H9 (cell line): Measurements from ENCODE around the gene CFAP97D2. TPM values are rescaled to one million over a fixed set of nuclear protein-coding genes. Genes with fewer than 3 reads are reported as not detected.

Source experiments
- DNase-seq: peaks from one replicate; pipeline ENCODE4 v3.0.0-alpha.2; 2017
- H2AFZ ChIP-seq: one replicate; pipeline ENCODE4 v1.6.1; 2013; ENCODE audit warnings: mild to moderate bottlenecking, low read length, control low read depth, moderate library complexity
- H2AK5ac ChIP-seq: 2 replicates; pipeline ENCODE4 v1.6.1; 2013; ENCODE audit warnings: low read length, control low read depth, mixed read lengths; ENCODE audit not compliant: insufficient read length
- H2BK120ac ChIP-seq: one replicate; pipeline ENCODE4 v1.6.1; 2013; ENCODE audit warnings: low read depth, mild to moderate bottlenecking, low read length, control low read depth, inconsistent platforms; ENCODE audit not compliant: poor library complexity, severe bottlenecking
- H2BK12ac ChIP-seq: 2 replicates; pipeline ENCODE4 v1.6.1; 2013; ENCODE audit warnings: low read length, control low read depth, mixed read lengths, low read depth; ENCODE audit not compliant: insufficient read length
- H2BK15ac ChIP-seq: 2 replicates; pipeline ENCODE4 v1.6.1; 2013; ENCODE audit warnings: low read depth, low read length, control low read depth
- H2BK20ac ChIP-seq: one replicate; pipeline ENCODE4 v1.6.1; 2013; ENCODE audit warnings: low read depth, mild to moderate bottlenecking, low read length, control low read depth, inconsistent platforms; ENCODE audit not compliant: poor library complexity, severe bottlenecking
- H2BK5ac ChIP-seq: 2 replicates; pipeline ENCODE4 v1.6.1; 2013; ENCODE audit warnings: low read length, control low read depth, mixed read lengths; ENCODE audit not compliant: insufficient read length
- H3K14ac ChIP-seq: 2 replicates; pipeline ENCODE4 v1.6.1; 2013; ENCODE audit warnings: low read length, control low read depth; ENCODE audit not compliant: insufficient read depth
- H3K18ac ChIP-seq: 2 replicates; pipeline ENCODE4 v1.6.1; 2013; ENCODE audit warnings: low read depth, mild to moderate bottlenecking, mixed read lengths, low read length, control low read depth; ENCODE audit not compliant: insufficient read length
- H3K23ac ChIP-seq: 2 replicates; pipeline ENCODE4 v1.6.1; 2013; ENCODE audit warnings: low read length, control low read depth, mixed read lengths, low read depth; ENCODE audit not compliant: insufficient read length
- H3K23me2 ChIP-seq: 2 replicates; pipeline ENCODE4 v1.6.1; 2013; ENCODE audit warnings: low read depth, mild to moderate bottlenecking, mixed read lengths, low read length, control low read depth; ENCODE audit not compliant: insufficient read length, poor library complexity, severe bottlenecking
- H3K27ac ChIP-seq: 2 replicates; pipeline ENCODE4 v1.5.1; 2013; ENCODE audit warnings: low read length, control low read depth, mixed read lengths, low read depth; ENCODE audit not compliant: insufficient read length
- H3K27me3 ChIP-seq: 2 replicates; pipeline ENCODE4 v1.6.1; 2013; ENCODE audit warnings: low read length, control low read depth, inconsistent platforms; ENCODE audit not compliant: insufficient read depth
- H3K4ac ChIP-seq: 2 replicates; pipeline ENCODE4 v1.6.1; 2013; ENCODE audit warnings: low read depth, mild to moderate bottlenecking, control low read depth, inconsistent platforms, low read length, moderate library complexity
- H3K4me1 ChIP-seq: 2 replicates; pipeline ENCODE4 v1.6.1; 2013; ENCODE audit warnings: low read length, control low read depth, inconsistent platforms; ENCODE audit not compliant: insufficient read depth
- H3K4me2 ChIP-seq: 2 replicates; pipeline ENCODE4 v1.6.1; 2013; ENCODE audit warnings: low read length, control low read depth, mixed read lengths; ENCODE audit not compliant: insufficient read length, insufficient read depth
- H3K56ac ChIP-seq: 2 replicates; pipeline ENCODE4 v1.6.1; 2013; ENCODE audit warnings: low read depth, mild to moderate bottlenecking, mixed read lengths, low read length, control low read depth; ENCODE audit not compliant: insufficient read length
- H3K79me1 ChIP-seq: 2 replicates; pipeline ENCODE4 v1.6.1; 2013; ENCODE audit warnings: low read depth, mild to moderate bottlenecking, moderate library complexity, low read length, control low read depth, inconsistent platforms; ENCODE audit not compliant: insufficient read depth, poor library complexity, severe bottlenecking
- H3K79me2 ChIP-seq: 2 replicates; pipeline ENCODE4 v1.6.1; 2013; ENCODE audit warnings: low read length, control low read depth, inconsistent platforms; ENCODE audit not compliant: insufficient read depth
- H3K9ac ChIP-seq: 2 replicates; pipeline ENCODE4 v1.6.1; 2013; ENCODE audit warnings: low read length, control low read depth, mixed read lengths; ENCODE audit not compliant: insufficient read length; ENCODE audit errors: extremely low read depth
- H3K9me3 ChIP-seq: one replicate; pipeline ENCODE4 v1.6.1; 2013; ENCODE audit warnings: low read depth, low read length, inconsistent platforms; ENCODE audit not compliant: control insufficient read depth
- H3T11ph ChIP-seq: one replicate; pipeline ENCODE4 v1.6.1; 2013; ENCODE audit warnings: mild to moderate bottlenecking, low read length, control low read depth, inconsistent platforms
- H4K20me1 ChIP-seq: one replicate; pipeline ENCODE4 v1.6.1; 2013; ENCODE audit not compliant: control insufficient read depth, insufficient read length, insufficient read depth
- H4K5ac ChIP-seq: 2 replicates; pipeline ENCODE4 v1.6.1; 2013; ENCODE audit warnings: low read depth, mild to moderate bottlenecking, mixed read lengths, low read length, control low read depth; ENCODE audit not compliant: insufficient read length
- H4K8ac ChIP-seq: replicated peaks from 2 replicates; pipeline ENCODE4 v1.6.1; 2013; ENCODE audit warnings: low read length, control low read depth, mixed read lengths, low read depth; ENCODE audit not compliant: insufficient read length
- H4K91ac ChIP-seq: 2 replicates; pipeline ENCODE4 v1.6.1; 2013; ENCODE audit warnings: low read depth, mild to moderate bottlenecking, moderate library complexity, mixed read lengths, low read length, control low read depth; ENCODE audit not compliant: insufficient read length
- H3K27ac Mint-ChIP-seq, 3 experiments: 2 replicates in 2 of 3; 3 replicates in 1 of 3; pipeline ENCODE4 v1.8.0; 2020 to 2021; ENCODE audit warnings: mixed read lengths in 3 of 3, mild to moderate bottlenecking in 1 of 3, moderate library complexity in 1 of 3
- H3K27me3 Mint-ChIP-seq: 2 replicates; pipeline ENCODE4 v1.8.0; 2021; ENCODE audit warnings: low read depth, mild to moderate bottlenecking, moderate library complexity, mixed read lengths
- H3K36me3 Mint-ChIP-seq, 3 experiments: 2 replicates in 2 of 3; 3 replicates in 1 of 3; pipeline ENCODE4 v1.8.0; 2020 to 2021; ENCODE audit warnings: low read depth in 3 of 3, mixed read lengths in 3 of 3; ENCODE audit not compliant: insufficient read depth in 1 of 3
- H3K4me1 Mint-ChIP-seq, 2 experiments: 2 replicates each; pipeline ENCODE4 v1.8.0; 2020; ENCODE audit warnings: mixed read lengths in 2 of 2
- H3K4me3 Mint-ChIP-seq, 2 experiments: 2 replicates in 1 of 2; 3 replicates in 1 of 2; pipeline ENCODE4 v1.8.0; 2020 to 2021; ENCODE audit warnings: mild to moderate bottlenecking in 2 of 2, mixed read lengths in 2 of 2, moderate library complexity in 1 of 2
- H3K9me3 Mint-ChIP-seq, 2 experiments: 2 replicates in 1 of 2; 3 replicates in 1 of 2; pipeline ENCODE4 v1.8.0; 2020; ENCODE audit warnings: mild to moderate bottlenecking in 2 of 2, mixed read lengths in 2 of 2, moderate library complexity in 1 of 2
- WGBS: extraction: QIAGEN DNeasy Blood & Tissue Kit; methylation state at CpG from one replicate; pipeline ENCODE4 v1.1.7; 2013; ENCODE audit warnings: missing lambda C conversion rate, low lambda C conversion rate, mixed read lengths; ENCODE audit not compliant: insufficient read length; ENCODE audit errors: extremely low coverage; 5-methylcytosine and 5-hydroxymethylcytosine counted together
- total RNA-seq: library from RNA; stranded (reverse); gene quantifications from 2 replicates; pipeline ENCODE4 v1.2.1, GENCODE V29; 2021
- TF ChIP-seq, protein P1 (sequence below): fragments of 200-600 bp; sonication (generic); conservative IDR thresholded peaks from 3 replicates; pipeline ENCODE4 v1.8.0; 2021; ENCODE audit warnings: antibody characterized with exemption, mild to moderate bottlenecking

Gene CFAP97D2
- total RNA-seq, 1 experiment from 2014 or later, result not detected

DNA sequence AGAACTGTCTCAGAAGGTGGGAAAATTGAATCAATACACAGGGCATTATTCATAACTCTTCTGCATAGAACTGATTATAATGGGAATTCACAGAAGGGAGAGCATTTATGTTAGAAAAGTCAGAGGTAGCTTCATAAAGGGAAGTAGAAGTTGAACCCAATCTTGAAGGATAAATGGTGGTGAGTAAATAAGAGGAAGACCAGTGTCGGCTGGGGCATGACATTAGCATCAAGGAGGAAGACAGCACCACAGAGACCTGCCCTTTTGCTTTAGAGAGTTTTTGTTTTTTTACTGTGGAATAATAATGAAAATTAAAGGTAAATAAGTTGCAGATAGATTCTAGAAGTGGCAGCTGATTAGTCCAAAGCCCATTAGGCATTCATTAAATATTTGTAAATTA lies 77.5 kb downstream of the CFAP97D2 start:
- WGBS, result no CpG with 5 or more reads among the region's 1 CpG
- Histone ChIP-seq H3K79me1 (no peaks in the 10 kb centered on the region), H3K23ac (no peak overlapping the region), H3K56ac (no peak overlapping the region), H2BK5ac (no peak overlapping the region), H3K9me3 (no peaks in the 10 kb centered on the region), H3T11ph (no peak overlapping the region), H2BK20ac (no peak overlapping the region), H2BK120ac (no peak overlapping the region), H3K4me2 (no peak overlapping the region), H2BK15ac (no peak overlapping the region), H3K27ac (peak overlapping the region; percentile 7), H2AFZ (no peak overlapping the region), H3K27me3 (no peaks in the 10 kb centered on the region), H4K5ac (no peak overlapping the region), H2BK12ac (no peak overlapping the region), H3K14ac (no peak overlapping the region), H4K20me1 (no peaks in the 10 kb centered on the region), H3K23me2 (no peaks in the 10 kb centered on the region), H2AK5ac (no peak overlapping the region), H3K79me2 (no peaks in the 10 kb centered on the region), H4K8ac (no peak overlapping the region), H3K18ac (no peak overlapping the region), H3K4me1 (no peaks in the 10 kb centered on the region), H3K4ac (no peak overlapping the region), H4K91ac (no peak overlapping the region), H3K9ac (no peak overlapping the region)
- DNase-seq, result no peak
- peaks cover 34 to 85% (median 70%) of the 10 kb centered on the region in 3 experiments; a peak in 6 of 7 replicates for H3K36me3 Mint-ChIP-seq
- no peaks in the 10 kb centered on the region for H3K27me3 Mint-ChIP-seq
- H3K4me3 Mint-ChIP-seq, result no peak overlapping the region; a peak in 1 of 5 replicates
- peak overlapping the region in 2 of 3 experiments; percentile 24 to 37; a peak in 4 of 7 replicates for H3K27ac Mint-ChIP-seq
- TF ChIP-seq, protein P1, sequence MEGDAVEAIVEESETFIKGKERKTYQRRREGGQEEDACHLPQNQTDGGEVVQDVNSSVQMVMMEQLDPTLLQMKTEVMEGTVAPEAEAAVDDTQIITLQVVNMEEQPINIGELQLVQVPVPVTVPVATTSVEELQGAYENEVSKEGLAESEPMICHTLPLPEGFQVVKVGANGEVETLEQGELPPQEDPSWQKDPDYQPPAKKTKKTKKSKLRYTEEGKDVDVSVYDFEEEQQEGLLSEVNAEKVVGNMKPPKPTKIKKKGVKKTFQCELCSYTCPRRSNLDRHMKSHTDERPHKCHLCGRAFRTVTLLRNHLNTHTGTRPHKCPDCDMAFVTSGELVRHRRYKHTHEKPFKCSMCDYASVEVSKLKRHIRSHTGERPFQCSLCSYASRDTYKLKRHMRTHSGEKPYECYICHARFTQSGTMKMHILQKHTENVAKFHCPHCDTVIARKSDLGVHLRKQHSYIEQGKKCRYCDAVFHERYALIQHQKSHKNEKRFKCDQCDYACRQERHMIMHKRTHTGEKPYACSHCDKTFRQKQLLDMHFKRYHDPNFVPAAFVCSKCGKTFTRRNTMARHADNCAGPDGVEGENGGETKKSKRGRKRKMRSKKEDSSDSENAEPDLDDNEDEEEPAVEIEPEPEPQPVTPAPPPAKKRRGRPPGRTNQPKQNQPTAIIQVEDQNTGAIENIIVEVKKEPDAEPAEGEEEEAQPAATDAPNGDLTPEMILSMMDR, result no peak
- H3K9me3 Mint-ChIP-seq, result no peaks in the 10 kb centered on the region
- H3K4me1 Mint-ChIP-seq, result peaks cover 22 to 24% of the 10 kb centered on the region in 2 experiments
